ENCODE results near the gene CD93.

DNA sequence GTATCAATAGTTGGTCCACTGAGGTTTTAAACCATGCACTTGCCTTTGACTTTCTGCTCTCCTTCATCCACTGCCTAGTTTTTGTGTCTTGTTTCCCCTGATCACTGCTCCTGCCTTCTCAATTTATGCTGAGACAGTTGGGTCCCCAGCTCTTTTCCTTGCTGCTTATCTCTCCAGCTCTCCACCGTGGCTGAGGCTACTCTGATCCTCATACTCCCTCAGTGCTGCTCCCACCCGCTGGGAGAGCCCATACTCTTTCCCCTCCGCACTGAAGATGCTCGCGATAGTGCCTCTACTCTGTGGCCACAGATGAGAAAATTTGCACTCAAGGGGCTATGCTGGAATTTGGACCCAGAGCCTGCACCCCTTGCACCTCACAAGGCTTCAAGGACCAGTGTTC is 33.2 kb downstream of the CD93 start:
- TF ChIP-seq TAF1 (IDR thresholded peaks at IDR 0.05; ENCODE audit: low read depth): no peak
- TF ChIP-seq, protein P1, sequence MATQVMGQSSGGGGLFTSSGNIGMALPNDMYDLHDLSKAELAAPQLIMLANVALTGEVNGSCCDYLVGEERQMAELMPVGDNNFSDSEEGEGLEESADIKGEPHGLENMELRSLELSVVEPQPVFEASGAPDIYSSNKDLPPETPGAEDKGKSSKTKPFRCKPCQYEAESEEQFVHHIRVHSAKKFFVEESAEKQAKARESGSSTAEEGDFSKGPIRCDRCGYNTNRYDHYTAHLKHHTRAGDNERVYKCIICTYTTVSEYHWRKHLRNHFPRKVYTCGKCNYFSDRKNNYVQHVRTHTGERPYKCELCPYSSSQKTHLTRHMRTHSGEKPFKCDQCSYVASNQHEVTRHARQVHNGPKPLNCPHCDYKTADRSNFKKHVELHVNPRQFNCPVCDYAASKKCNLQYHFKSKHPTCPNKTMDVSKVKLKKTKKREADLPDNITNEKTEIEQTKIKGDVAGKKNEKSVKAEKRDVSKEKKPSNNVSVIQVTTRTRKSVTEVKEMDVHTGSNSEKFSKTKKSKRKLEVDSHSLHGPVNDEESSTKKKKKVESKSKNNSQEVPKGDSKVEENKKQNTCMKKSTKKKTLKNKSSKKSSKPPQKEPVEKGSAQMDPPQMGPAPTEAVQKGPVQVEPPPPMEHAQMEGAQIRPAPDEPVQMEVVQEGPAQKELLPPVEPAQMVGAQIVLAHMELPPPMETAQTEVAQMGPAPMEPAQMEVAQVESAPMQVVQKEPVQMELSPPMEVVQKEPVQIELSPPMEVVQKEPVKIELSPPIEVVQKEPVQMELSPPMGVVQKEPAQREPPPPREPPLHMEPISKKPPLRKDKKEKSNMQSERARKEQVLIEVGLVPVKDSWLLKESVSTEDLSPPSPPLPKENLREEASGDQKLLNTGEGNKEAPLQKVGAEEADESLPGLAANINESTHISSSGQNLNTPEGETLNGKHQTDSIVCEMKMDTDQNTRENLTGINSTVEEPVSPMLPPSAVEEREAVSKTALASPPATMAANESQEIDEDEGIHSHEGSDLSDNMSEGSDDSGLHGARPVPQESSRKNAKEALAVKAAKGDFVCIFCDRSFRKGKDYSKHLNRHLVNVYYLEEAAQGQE (IDR thresholded peaks at IDR 0.05; ENCODE audit: low read depth): no peak
- no peak for TF ChIP-seq EGR1 (IDR thresholded peaks at IDR 0.05)
- no peak for TF ChIP-seq EP300 (IDR thresholded peaks at IDR 0.05; ENCODE audit: borderline replicate concordance)
